ENCODE results near the gene PRND.

Gene PRND

GRCh38 chr20:4683261-4683660 lies 38.4 kb upstream of the PRND start:
- no peaks in the 10 kb centered on the region for H3K36me3 ChIP-seq (replicated peaks; ENCODE audit: low read depth, low read length)
- peaks cover 11% of the 10 kb centered on the region for H3K79me2 ChIP-seq (ENCODE audit: low read length)
- no peak overlapping the region for H3K27ac ChIP-seq (ENCODE audit: low read length)
- H3K4me2 ChIP-seq (ENCODE audit: low read length), result no peak overlapping the region
- peaks cover 31% of the 10 kb centered on the region for H3K27me3 ChIP-seq (ENCODE audit: low read depth, low read length)
- H4K20me1 ChIP-seq (ENCODE audit: insufficient read depth, low read length), result peaks cover 10% of the 10 kb centered on the region
- H3K9ac ChIP-seq (ENCODE audit: low read length), result no peak overlapping the region
- no peak for TF ChIP-seq CTCF (IDR thresholded peaks at IDR 0.05; ENCODE audit: low read depth, low read length)
- TF ChIP-seq EZH2phosphoT487 (IDR thresholded peaks at IDR 0.05; ENCODE audit: low read depth), result no peak
- H3K9me3 ChIP-seq (ENCODE audit: insufficient read depth, low read length), result no peaks in the 10 kb centered on the region
- H2AFZ ChIP-seq (ENCODE audit: low read depth, low read length), result no peak overlapping the region
- H3K4me1 ChIP-seq (ENCODE audit: low read length), result peaks cover 10% of the 10 kb centered on the region
- no peak overlapping the region for H3K4me3 ChIP-seq (ENCODE audit: low read length)

- no peak for TF ChIP-seq EZH2phosphoT487 (IDR thresholded peaks at IDR 0.05; ENCODE audit: low read depth)
- no peak for TF ChIP-seq CTCF (IDR thresholded peaks at IDR 0.05; ENCODE audit: low read depth, low read length)
- H3K9me3 ChIP-seq (ENCODE audit: insufficient read depth, low read length), result no peaks in the 10 kb centered on the region
- no peak overlapping the region for H3K4me2 ChIP-seq (ENCODE audit: low read length)
- peaks cover 10% of the 10 kb centered on the region for H3K4me1 ChIP-seq (ENCODE audit: low read length)
- no peak overlapping the region for H3K9ac ChIP-seq (ENCODE audit: low read length)
- no peak overlapping the region for H3K27ac ChIP-seq (ENCODE audit: low read length)
- H4K20me1 ChIP-seq (ENCODE audit: insufficient read depth, low read length), result peaks cover 21% of the 10 kb centered on the region
- no peaks in the 10 kb centered on the region for H3K36me3 ChIP-seq (replicated peaks; ENCODE audit: low read depth, low read length)
- H3K79me2 ChIP-seq (ENCODE audit: low read length), result peaks cover 24% of the 10 kb centered on the region
- no peak overlapping the region for H2AFZ ChIP-seq (ENCODE audit: low read depth, low read length)
- H3K27me3 ChIP-seq (ENCODE audit: low read depth, low read length), result peaks cover 23% of the 10 kb centered on the region
- no peak overlapping the region for H3K4me3 ChIP-seq (ENCODE audit: low read length)
Measured at GRCh38 chr20:4684837-4685413, 36.8 kb upstream of the PRND start.

GRCh38 chr20:4685923-4686221 lies 35.8 kb upstream of the PRND start:
- H3K4me1 ChIP-seq (ENCODE audit: low read length), result peaks cover 10% of the 10 kb centered on the region
- no peak overlapping the region for H3K27ac ChIP-seq (ENCODE audit: low read length)
- peak overlapping the region; percentile 89 for H3K9ac ChIP-seq (ENCODE audit: low read length)
- H3K9me3 ChIP-seq (ENCODE audit: insufficient read depth, low read length), result no peaks in the 10 kb centered on the region
- peak overlapping the region; percentile 77 for H3K4me2 ChIP-seq (ENCODE audit: low read length)
- H4K20me1 ChIP-seq (ENCODE audit: insufficient read depth, low read length), result peaks cover 25% of the 10 kb centered on the region
- H3K79me2 ChIP-seq (ENCODE audit: low read length), result peaks cover 31% of the 10 kb centered on the region
- H2AFZ ChIP-seq (ENCODE audit: low read depth, low read length), result peak overlapping the region; percentile 63
- peaks cover 18% of the 10 kb centered on the region for H3K27me3 ChIP-seq (ENCODE audit: low read depth, low read length)
- H3K36me3 ChIP-seq (replicated peaks; ENCODE audit: low read depth, low read length), result no peaks in the 10 kb centered on the region
- TF ChIP-seq EZH2phosphoT487 (IDR thresholded peaks at IDR 0.05; ENCODE audit: low read depth), result no peak
- TF ChIP-seq CTCF (IDR thresholded peaks at IDR 0.05; ENCODE audit: low read depth, low read length), result no peak
- H3K4me3 ChIP-seq (ENCODE audit: low read length), result peak overlapping the region; percentile 94

GRCh38 chr20:4688305-4688704 lies 33.4 kb upstream of the PRND start:
- peaks cover 7% of the 10 kb centered on the region for H3K36me3 ChIP-seq (replicated peaks; ENCODE audit: low read depth, low read length)
- no peak overlapping the region for H3K4me2 ChIP-seq (ENCODE audit: low read length)
- peaks cover 30% of the 10 kb centered on the region for H4K20me1 ChIP-seq (ENCODE audit: insufficient read depth, low read length)

More at GRCh38 chr20:4688305-4688704, 33.4 kb upstream of the PRND start:
- H3K9ac ChIP-seq (ENCODE audit: low read length), result no peak overlapping the region
- peaks cover 10% of the 10 kb centered on the region for H3K4me1 ChIP-seq (ENCODE audit: low read length)
- no peaks in the 10 kb centered on the region for H3K27me3 ChIP-seq (ENCODE audit: low read depth, low read length)
- TF ChIP-seq EZH2phosphoT487 (IDR thresholded peaks at IDR 0.05; ENCODE audit: low read depth) (no peak), CTCF (IDR thresholded peaks at IDR 0.05; ENCODE audit: low read depth, low read length) (no peak)
- no peak overlapping the region for H3K4me3 ChIP-seq (ENCODE audit: low read length)
- no peak overlapping the region for H3K27ac ChIP-seq (ENCODE audit: low read length)
- H3K9me3 ChIP-seq (ENCODE audit: insufficient read depth, low read length), result no peaks in the 10 kb centered on the region
- H3K79me2 ChIP-seq (ENCODE audit: low read length), result peaks cover 52% of the 10 kb centered on the region
- no peak overlapping the region for H2AFZ ChIP-seq (ENCODE audit: low read depth, low read length)
